Cerebellar nuclear complex (tissue), 1 donor: ENCODE results near the gene HIVEP1.
"Not testable (repeated sequence)": the region's sequence is repeated elsewhere in the genome, so short reads cannot be mapped to it uniquely, and the experiment has no call there.

Experiments used
- DNase-seq, 2 experiments: peaks; one replicate each; lab custom pipeline; 2025; lab: John Stamatoyannopoulos, UW

The HIVEP1 gene

DNA sequence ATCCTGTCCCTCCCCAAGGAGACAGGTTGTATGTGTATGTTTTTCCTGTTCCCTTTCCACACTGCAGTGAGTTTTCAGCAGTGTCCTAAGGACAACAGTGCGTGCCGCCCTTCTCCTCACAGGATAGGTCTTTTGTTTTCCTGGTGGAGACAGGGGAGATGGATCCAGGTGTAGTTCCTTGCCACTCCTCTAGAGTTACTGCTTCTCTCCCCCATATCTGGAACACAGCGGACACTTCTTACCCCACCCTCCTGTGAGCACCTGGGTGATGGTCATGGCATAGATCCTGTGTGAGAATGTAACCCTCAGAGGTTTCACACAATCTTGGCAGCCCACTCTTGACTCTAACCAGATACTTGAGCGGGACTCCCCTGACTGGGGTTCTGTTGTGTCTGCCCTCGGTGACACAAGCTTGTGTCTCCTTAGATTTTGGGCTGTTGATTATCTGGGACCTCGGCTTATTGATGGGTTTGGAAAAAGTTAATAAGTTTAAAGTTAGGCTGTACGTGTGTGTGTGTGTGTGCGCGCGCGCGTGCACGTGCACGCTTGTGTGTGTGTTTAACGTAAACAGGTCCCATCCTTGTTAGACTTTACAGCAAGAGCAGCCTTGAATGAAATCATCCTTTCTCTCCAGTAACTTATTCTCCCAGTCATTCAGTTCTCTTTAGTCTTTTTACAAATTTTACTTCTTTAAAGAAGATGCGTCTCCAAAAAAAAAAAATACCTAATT lies 146.7 kb downstream of the HIVEP1 start:
- no peak for DNase-seq

DNA sequence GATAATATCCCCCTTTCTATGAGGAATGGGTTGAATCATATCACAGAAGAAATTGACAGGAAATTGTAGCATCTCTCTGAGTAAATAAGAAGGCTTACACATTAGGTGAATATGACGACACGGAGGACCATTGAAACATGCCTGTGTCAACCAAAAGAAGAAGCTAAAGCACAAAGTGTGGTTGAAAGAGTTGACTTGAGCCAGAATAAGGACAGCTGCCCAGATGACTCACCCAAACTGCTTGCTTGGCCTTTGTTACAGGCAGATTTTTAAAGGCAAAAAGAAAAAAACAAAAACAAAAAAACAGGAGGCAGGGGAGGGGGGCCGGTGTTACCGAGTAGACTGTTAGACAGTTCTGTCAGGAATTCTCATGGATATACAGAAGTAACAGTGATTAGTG lies 148.2 kb downstream of the HIVEP1 start:
- no peak for DNase-seq

DNA sequence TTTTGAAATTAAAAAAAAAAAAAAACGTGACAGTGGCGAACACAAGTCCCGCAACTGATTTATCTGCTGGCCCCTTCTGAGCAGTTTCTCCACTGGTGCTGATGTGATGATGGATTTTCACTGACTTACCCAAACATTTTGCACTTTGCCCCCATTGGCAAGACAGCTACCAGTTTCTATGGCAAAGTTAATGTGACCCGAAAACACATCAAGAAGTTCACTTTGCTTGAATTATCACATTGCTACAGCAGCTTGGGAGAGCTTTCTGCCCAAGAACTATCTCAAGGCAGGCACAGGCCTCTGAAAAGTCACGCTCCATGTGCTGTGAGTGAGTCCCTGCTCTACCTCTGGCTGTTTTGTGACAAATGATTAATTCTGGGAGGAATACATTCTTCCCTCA lies 150.1 kb downstream of the HIVEP1 start:
- DNase-seq, result no peak

DNA sequence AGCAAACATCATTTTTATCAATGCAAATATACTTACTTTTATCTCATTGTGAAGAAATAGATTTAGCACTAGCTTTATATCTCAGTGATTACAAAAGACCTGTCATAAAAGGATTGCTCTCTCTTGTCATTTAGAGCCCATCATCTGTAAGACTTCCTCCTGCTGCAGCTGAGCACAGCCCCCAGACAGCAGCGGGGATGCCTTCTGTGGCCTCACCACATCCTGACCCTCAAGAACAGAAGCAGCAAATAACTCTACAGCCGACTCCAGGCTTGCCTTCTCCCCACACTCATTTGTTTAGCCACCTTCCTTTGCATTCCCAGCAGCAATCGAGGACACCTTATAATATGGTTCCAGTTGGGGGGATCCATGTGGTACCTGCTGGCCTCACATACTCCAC lies 151.0 kb downstream of the HIVEP1 start:
- DNase-seq, result no peak

DNA sequence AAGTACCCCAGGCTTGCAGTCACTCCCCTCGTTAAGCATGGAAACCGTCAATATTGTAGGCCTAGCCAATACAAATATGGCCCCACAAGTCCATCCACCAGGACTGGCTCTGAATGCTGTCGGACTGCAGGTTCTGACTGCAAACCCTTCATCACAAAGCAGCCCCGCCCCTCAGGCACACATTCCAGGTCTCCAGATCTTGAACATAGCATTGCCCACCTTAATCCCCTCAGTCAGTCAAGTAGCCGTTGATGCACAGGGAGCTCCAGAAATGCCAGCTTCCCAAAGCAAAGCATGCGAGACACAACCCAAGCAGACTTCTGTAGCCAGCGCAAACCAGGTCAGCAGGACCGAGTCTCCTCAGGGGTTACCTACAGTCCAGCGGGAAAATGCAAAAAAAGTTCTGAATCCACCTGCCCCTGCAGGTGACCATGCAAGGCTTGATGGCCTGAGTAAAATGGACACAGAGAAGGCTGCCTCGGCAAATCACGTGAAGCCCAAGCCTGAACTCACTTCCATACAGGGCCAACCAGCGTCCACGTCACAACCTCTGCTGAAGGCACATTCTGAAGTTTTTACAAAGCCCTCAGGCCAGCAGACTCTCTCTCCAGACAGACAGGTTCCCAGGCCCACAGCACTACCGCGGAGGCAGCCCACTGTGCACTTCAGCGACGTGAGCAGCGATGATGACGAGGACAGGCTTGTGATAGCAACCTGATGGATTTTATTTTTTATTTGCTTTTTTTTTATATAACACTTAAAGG lies 151.8 kb downstream of the HIVEP1 start:
- DNase-seq, result no peak

DNA sequence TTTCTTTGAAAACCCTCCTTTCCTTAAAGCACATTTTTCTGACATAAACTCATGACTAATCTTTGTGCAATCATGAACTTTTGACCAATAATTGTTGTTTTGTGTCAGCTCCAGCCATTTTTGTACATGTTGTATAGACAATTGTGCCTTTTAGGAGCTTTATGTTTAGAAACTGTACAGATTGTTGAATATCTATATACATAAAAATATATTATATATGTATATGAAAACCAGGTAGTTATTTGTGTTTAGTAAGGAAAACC lies 152.3 kb downstream of the HIVEP1 start:
- no peak for DNase-seq

DNA sequence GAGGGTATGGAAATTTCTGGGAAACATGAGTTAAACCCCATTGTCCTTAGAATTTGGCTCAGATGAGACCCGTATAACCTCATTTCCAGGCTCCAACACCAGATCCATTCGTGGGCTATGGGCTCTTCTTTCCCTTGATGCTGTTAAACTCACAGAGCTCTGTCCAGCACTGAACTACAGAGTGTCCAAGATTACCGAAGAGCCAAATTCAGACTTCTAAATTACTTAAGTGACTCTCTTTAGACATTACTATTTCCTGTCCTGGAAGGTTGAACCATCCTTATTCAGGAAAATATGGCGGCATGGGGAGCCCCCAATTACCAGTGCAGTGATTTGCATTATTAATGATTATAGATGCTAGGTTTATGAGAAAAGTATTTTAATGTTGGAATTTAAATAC lies 153.2 kb downstream of the HIVEP1 start:
- no peak for DNase-seq

DNA sequence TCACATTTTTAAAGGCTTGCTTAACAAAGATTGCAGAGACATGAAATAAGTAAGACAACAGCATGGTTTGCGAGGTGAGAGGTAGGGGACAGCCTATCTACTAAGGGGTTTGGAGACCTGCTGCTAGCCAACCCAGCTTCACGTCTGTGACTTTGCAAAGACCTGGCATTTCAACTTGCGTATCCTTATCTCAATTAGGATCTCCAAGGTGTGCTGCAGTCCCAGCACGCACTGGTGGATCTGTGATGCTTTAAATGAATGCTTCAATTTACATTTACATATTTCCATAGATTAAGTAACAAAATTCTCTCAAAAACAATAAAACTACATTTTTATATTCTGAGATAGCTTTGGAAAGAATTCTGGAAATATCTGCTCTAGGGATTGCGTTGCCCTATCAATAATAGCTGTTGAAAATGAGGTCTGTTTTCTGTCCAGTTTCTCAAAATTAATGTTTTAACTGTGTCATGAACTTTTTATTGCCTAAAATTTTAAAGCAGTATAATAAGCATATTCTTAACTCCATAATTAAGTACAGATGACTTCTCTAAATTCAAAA lies 153.7 kb downstream of the HIVEP1 start:
- DNase-seq, result no peak

DNA sequence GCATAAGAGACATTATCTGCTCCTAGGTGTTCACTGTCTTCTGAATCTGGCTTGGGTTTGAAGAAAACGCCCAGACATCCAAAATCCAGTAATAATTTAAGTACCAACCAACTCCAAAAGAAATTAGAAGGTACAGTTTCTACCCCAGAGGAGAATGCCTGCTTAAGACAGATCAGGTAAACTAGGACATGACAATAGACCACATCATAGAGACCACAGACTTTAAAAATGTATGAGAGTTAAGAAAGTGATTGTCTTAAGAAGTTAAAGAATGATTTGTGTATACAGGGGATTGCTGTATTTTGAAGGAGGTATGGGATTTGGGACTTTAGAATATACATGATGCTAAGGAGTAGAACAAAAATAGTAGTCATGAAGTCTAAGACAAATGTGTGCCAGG lies 157.3 kb downstream of the HIVEP1 start:
- DNase-seq, result no peak

DNA sequence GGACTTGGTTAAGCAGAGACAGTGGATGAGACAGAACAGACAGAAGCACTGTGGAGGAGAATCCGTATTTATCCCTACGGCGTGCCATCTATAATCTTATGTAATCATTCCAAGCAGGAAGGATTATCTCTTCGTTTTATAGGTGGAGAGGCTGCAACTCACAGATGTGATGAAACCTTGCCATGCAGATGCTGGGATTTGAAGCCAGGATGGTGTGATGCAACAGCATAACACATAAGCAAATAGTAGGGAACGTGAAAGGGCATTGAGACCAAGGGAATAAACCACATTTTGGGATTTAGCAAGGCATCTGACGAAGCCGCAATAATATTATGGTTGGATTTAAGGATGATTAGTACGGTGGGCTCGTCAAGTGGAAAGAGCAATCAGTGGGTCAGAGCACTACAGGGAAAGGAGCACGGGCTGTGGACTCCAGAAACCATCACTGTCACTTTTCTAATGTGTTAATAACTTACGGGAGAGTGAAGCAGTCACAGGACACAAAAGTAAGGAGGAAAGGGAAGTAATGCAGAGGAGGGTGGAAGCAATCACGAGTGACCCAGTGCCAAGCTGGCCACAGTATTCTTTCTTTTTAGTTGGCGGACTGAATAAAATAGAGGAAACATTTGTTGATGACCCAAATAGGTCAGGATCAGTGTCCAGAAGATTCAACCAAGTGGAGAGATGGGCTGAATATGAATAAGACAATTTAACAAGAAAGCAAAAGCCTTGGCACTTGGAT lies 158.4 kb downstream of the HIVEP1 start:
- DNase-seq, result no peak

DNA sequence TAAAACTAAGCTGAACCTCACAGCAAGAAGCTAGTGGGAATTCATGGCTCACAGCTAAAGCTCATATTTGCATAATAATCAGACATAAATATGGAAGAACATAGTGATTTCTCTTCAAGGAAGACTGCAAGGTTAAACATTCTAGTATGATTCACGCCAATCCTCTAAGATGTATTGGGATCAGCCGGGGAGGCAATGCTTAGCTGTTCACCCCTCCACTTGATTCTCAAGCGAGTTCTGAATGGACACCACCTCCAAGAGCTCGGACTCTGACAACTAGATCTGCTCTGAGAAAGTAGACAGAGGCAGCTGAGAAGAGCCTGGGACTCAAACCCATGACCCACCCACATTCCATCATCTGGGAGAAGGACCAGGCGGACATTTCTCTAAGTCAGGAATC lies 159.6 kb downstream of the HIVEP1 start:
- no peak for DNase-seq

DNA sequence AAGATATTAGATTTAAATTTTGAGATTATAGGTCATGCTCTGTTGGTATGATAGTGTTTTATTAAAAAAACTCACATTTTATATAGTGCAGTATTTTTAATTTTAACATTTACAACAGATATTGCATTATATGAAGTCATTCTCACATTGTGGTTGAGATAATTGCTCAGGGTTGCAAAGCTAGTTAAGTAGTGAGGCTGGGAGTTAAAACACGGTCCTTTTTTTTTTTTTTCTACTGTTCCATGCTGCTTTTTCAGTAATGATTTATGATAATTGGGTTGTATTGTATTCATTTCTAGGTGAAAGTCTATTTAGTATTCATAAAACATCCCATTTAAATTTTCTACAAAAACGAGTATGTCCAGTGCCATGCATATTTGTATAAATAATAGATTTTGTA lies 160.5 kb downstream of the HIVEP1 start:
- DNase-seq, result no peak

DNA sequence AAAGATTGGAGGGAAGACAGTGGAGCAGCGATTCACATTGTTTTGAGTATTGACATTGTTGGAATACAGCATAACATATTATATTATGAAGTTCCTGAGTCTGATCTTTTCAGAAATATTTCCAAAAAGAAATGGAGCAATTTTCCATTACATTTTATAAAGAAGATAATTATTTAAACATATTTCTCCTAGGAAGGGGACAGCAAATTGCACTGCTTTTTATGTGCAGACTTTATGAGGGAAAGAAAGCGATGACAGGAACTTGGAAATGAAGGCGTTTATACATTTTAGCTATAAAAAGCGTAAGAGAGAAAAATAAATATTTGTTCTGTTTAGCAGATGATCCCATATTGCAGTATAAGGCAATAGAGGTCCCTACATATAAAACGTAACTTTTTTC lies 161.1 kb downstream of the HIVEP1 start:
- no peak for DNase-seq

DNA sequence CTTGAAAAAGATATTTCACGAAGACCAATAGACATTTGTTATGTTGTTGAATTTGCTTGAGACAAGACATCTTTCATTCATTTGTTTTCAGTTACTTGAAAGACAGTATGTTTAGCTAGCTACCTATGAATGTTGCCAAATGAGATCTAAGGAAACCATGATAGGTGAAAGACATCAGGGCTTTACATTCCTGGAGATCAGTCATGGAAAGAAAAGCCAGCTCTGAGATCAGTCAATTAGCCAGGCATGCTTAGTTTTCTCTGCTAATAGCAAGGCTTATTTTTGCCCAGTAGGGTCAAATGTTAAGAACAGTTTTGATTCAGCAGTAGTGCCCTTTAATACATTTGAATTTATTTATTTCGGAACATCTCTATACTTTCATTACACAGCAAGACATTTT lies 161.5 kb downstream of the HIVEP1 start:
- DNase-seq, result no peak

DNA sequence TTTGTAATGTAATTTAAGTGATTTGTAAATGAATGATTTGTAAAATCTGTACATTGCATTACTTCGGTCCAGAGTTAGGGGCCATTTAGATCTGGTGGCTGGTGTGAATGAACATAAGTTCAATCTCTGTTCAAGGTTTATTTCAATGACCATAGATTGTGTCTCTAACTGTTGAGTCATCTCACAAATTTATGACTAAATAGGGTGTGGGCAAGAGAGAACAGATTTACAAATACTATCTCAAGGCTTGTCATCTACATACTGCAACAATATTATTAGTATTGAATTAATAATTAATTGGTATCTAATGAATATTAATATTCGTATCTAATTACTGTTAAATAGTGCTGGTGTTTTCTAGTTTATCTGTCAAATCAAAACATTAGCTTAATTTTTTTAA lies 162.8 kb downstream of the HIVEP1 start:
- no peak for DNase-seq

DNA sequence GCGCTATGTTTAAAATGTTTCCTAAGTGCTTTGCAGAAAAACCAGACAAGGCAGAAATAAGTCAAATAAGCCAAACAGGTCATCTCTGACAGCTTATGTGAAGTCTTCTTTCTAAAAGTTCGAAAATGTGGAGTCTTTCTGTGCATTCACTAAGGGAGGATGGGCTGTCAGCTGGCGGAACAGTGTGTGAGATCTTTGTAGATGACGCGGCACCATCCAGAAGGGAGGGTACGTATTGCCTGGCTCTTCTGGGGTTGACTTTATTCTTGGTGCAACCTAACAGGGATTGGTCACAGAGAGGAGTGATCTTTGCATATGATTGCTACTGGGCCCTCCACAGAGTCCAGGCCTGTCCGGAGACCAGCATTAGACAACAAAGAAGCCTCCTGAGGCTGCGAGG lies 163.5 kb downstream of the HIVEP1 start:
- DNase-seq, result no peak

DNA sequence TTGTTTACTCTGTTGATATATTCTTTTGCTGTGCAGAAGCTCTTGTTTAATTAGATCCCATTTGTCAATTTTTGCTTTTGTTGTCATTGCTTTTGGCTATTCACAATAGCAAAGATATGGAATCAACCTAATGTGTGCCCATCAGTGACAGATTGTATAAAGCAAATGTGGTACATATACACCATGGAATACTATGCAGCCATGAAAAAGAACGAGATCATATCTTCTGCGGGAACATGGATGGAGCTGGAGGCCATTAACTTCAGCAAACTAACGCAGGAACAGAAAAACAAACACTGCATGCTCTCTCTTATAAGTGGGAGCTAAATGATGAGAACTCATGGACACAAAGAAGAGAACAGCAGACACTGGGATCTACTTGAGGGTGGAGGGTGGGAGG lies 164.7 kb downstream of the HIVEP1 start:
- DNase-seq, result not testable (repeated sequence)

DNA sequence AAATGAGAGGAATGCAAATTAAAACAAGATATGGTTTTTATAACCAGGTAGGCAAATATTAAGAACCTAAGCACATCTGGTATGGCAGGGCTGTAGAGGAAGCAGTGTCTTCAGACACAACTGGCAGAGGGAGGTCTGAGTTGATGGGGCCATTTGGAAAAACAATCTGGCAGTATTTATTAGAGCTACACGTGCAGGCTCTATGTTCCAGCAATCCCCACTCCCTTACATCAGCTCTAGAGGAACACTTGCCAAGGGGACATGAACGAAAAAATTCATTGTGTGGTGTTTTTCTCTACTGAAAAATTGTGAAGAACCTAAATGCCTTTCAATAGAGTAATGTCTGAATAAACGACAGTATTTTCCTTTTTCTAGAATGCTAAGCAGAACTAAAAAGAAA lies 166.4 kb downstream of the HIVEP1 start:
- DNase-seq, result no peak

DNA sequence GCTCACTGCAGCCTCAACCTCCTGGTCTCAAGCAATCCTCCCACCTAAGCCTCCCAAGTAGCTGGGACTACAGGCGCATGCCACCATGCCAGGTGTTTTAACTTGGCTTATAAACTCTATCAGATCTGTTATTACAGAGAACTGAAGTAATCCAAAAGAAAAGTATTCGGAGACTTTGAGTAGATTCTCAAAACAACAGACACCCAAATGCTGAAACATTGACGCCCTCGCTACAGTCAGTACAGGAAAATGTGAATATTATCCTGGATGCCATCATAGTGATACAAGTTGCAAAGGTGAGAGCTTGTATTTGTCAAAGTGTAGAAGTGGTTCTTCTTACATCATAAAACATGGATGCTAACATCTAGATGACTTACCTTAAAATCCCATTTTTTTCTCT lies 169.4 kb downstream of the HIVEP1 start:
- DNase-seq, result no peak

DNA sequence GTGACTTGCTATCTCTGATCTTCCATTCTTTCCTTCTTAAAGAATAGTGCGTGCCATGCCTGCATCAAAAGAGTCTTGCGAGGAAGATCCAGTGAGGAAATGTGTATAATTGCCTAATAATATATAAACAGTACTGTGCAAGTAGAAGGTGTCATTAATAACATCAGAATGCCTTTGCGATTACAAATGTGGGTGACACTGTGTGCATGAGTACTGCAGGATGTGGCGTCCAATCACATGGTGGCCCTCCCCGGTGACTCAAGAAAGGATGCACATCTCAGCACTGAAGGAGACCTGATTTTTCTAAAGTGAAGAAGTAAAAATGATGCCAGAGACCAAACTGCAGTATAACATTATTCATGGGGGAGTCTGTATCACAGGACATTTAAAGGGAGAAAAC lies 170.6 kb downstream of the HIVEP1 start:
- no peak for DNase-seq

DNA sequence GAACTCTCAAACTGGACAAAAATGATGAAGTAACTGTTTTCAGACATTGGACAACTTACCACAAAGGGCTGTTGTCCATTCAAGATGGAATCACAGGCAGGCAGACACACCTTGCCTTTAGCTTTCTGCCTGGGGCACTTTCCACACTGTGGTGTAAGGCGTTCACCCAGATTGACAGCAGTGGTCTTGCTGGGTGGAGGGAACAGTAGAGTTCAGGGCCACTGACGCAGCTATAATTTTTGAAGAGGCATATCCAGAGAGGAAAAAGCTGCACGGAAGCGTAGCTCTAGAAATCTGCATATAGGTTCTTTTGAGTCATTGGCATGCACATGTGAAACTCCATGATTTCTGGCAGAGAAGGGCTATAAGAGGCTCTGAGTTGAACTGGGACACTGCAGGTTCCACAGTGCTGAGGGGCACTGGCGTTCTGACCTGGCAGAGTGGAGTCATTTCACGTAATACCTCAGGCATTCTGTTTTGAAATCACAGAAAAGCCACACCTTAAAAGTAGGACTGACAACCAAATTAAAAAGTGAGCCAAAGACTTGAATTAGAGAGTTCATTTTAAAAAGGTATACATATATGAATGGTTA lies 173.1 kb downstream of the HIVEP1 start:
- DNase-seq, result no peak

DNA sequence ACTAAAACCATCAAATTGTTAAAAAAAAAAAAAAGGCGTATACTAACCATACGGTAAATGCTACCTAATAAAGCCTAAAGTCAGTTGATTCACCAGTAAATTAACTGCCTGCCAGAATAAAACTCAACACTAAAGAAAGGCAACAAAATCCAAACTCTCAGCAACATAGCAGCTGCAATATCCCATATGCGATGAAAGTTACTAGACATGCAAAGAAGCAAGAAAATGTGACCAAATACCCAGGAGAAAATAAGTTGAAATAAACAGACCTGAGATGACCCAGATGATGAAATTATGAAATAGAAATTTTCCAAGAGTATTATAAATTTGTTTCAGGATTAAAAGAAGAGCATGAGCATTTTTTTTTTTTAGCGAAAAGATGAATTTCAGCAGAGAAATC lies 174.4 kb downstream of the HIVEP1 start:
- DNase-seq, result no peak

DNA sequence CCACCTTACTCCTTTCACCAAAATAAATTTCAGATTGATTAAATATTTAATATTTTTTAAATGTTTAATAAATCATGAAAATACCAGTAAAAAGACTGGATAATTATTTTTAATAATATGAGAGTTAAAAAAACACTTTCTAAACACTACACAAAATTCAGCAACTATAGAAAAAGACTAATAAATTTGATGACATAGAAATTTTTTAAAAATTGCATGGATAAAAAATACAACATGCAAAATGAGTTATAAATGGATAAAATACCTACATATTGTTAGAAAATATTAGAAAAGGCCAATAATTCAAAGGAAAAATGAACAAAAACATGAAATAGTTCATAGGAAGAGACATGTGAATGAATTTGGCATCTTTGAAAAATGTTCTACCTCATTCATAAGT lies 177.0 kb downstream of the HIVEP1 start:
- DNase-seq, result no peak
